Measurements from ENCODE around the gene KLF15.

The KLF15 gene

GRCh38 chr3:126307591-126308393 lies 49.4 kb downstream of the KLF15 start:
- H3K27ac ChIP-seq: no peak overlapping the region
- no peaks in the 10 kb centered on the region for H3K36me3 ChIP-seq (ENCODE audit: insufficient read depth, low read length)
- H3K9ac ChIP-seq (ENCODE audit: insufficient read length): no peak overlapping the region
- no peak for DNase-seq (ENCODE audit: low read depth, low spot score)
- no peak overlapping the region for H3K4me3 ChIP-seq
- H3K9me3 ChIP-seq (ENCODE audit: low read depth, low read length): peaks cover 7% of the 10 kb centered on the region; the same call in 1 of the 2 replicates
- TF ChIP-seq EZH2 (IDR thresholded peaks at IDR 0.05) (no peak), FOXP2 (optimal IDR thresholded peaks at IDR 0.05; ENCODE audit: control extremely low read depth, extremely low read length, insufficient read depth) (no peak), POLR2AphosphoS5 (IDR thresholded peaks at IDR 0.05; ENCODE audit: borderline replicate concordance, low read depth, low read length) (no peak)

GRCh38 chr3:126306888-126307482 lies 50.2 kb downstream of the KLF15 start:
- no peak for DNase-seq (ENCODE audit: low read depth, low spot score)
- no peaks in the 10 kb centered on the region for H3K36me3 ChIP-seq (ENCODE audit: insufficient read depth, low read length)
- H3K9ac ChIP-seq (ENCODE audit: insufficient read length): no peak overlapping the region
- no peak for TF ChIP-seq FOXP2 (optimal IDR thresholded peaks at IDR 0.05; ENCODE audit: control extremely low read depth, extremely low read length, insufficient read depth)
- TF ChIP-seq POLR2AphosphoS5 (IDR thresholded peaks at IDR 0.05; ENCODE audit: borderline replicate concordance, low read depth, low read length): no peak
- TF ChIP-seq EZH2 (IDR thresholded peaks at IDR 0.05): no peak
- H3K27ac ChIP-seq: no peak overlapping the region
- H3K4me3 ChIP-seq: no peak overlapping the region
- peaks cover 9% of the 10 kb centered on the region; the same call in 1 of the 2 replicates for H3K9me3 ChIP-seq (ENCODE audit: low read depth, low read length)

- no peak overlapping the region for H3K9ac ChIP-seq (ENCODE audit: insufficient read length)
- H3K36me3 ChIP-seq (ENCODE audit: insufficient read depth, low read length): no peaks in the 10 kb centered on the region
- no peak for DNase-seq (ENCODE audit: low read depth, low spot score)
Measured at GRCh38 chr3:126306397-126306796, 50.8 kb downstream of the KLF15 start.

GRCh38 chr3:126305427-126305826 lies 51.8 kb downstream of the KLF15 start:
- no peak overlapping the region for H3K4me3 ChIP-seq
- H3K36me3 ChIP-seq (ENCODE audit: insufficient read depth, low read length): no peaks in the 10 kb centered on the region
- H3K27ac ChIP-seq: no peak overlapping the region
- peaks cover 9% of the 10 kb centered on the region; the same call in 1 of the 2 replicates for H3K9me3 ChIP-seq (ENCODE audit: low read depth, low read length)
- no peak overlapping the region for H3K9ac ChIP-seq (ENCODE audit: insufficient read length)
- no peak for DNase-seq (ENCODE audit: low read depth, low spot score)
- TF ChIP-seq POLR2AphosphoS5 (IDR thresholded peaks at IDR 0.05; ENCODE audit: borderline replicate concordance, low read depth, low read length) (no peak), FOXP2 (optimal IDR thresholded peaks at IDR 0.05; ENCODE audit: control extremely low read depth, extremely low read length, insufficient read depth) (no peak), EZH2 (IDR thresholded peaks at IDR 0.05) (no peak)

More at GRCh38 chr3:126306397-126306796, 50.8 kb downstream of the KLF15 start:
- no peak overlapping the region for H3K27ac ChIP-seq
- no peak overlapping the region for H3K4me3 ChIP-seq
- TF ChIP-seq EZH2 (IDR thresholded peaks at IDR 0.05) (no peak), POLR2AphosphoS5 (IDR thresholded peaks at IDR 0.05; ENCODE audit: borderline replicate concordance, low read depth, low read length) (no peak), FOXP2 (optimal IDR thresholded peaks at IDR 0.05; ENCODE audit: control extremely low read depth, extremely low read length, insufficient read depth) (no peak)
- peaks cover 9% of the 10 kb centered on the region; the same call in 1 of the 2 replicates for H3K9me3 ChIP-seq (ENCODE audit: low read depth, low read length)

GRCh38 chr3:126304704-126305103 lies 52.5 kb downstream of the KLF15 start:
- Histone ChIP-seq H3K9me3 (ENCODE audit: low read depth, low read length) (peaks cover 9% of the 10 kb centered on the region; the same call in 1 of the 2 replicates), H3K27ac (no peak overlapping the region), H3K9ac (ENCODE audit: insufficient read length) (no peak overlapping the region), H3K4me3 (no peak overlapping the region), H3K36me3 (ENCODE audit: insufficient read depth, low read length) (no peaks in the 10 kb centered on the region)
- DNase-seq (ENCODE audit: low read depth, low spot score): no peak
- TF ChIP-seq FOXP2 (optimal IDR thresholded peaks at IDR 0.05; ENCODE audit: control extremely low read depth, extremely low read length, insufficient read depth) (no peak), POLR2AphosphoS5 (IDR thresholded peaks at IDR 0.05; ENCODE audit: borderline replicate concordance, low read depth, low read length) (no peak), EZH2 (IDR thresholded peaks at IDR 0.05) (no peak)

GRCh38 chr3:126304291-126304690 lies 52.9 kb downstream of the KLF15 start:
- Histone ChIP-seq H3K9me3 (ENCODE audit: low read depth, low read length) (peaks cover 9% of the 10 kb centered on the region; the same call in 1 of the 2 replicates), H3K27ac (no peak overlapping the region), H3K9ac (ENCODE audit: insufficient read length) (no peak overlapping the region), H3K4me3 (no peak overlapping the region), H3K36me3 (ENCODE audit: insufficient read depth, low read length) (no peaks in the 10 kb centered on the region)
- no peak for DNase-seq (ENCODE audit: low read depth, low spot score)
- TF ChIP-seq POLR2AphosphoS5 (IDR thresholded peaks at IDR 0.05; ENCODE audit: borderline replicate concordance, low read depth, low read length): no peak
- TF ChIP-seq EZH2 (IDR thresholded peaks at IDR 0.05): no peak
- no peak for TF ChIP-seq FOXP2 (optimal IDR thresholded peaks at IDR 0.05; ENCODE audit: control extremely low read depth, extremely low read length, insufficient read depth)

- Histone ChIP-seq H3K36me3 (ENCODE audit: insufficient read depth, low read length) (no peaks in the 10 kb centered on the region), H3K9me3 (ENCODE audit: low read depth, low read length) (peaks cover 9% of the 10 kb centered on the region; the same call in 1 of the 2 replicates), H3K4me3 (no peak overlapping the region), H3K27ac (no peak overlapping the region), H3K9ac (ENCODE audit: insufficient read length) (no peak overlapping the region)
- no peak for DNase-seq (ENCODE audit: low read depth, low spot score)
- TF ChIP-seq EZH2 (IDR thresholded peaks at IDR 0.05) (no peak), POLR2AphosphoS5 (IDR thresholded peaks at IDR 0.05; ENCODE audit: borderline replicate concordance, low read depth, low read length) (no peak), FOXP2 (optimal IDR thresholded peaks at IDR 0.05; ENCODE audit: control extremely low read depth, extremely low read length, insufficient read depth) (no peak)
Measured at GRCh38 chr3:126303272-126303671, 53.9 kb downstream of the KLF15 start.

- H3K36me3 ChIP-seq (ENCODE audit: insufficient read depth, low read length): no peaks in the 10 kb centered on the region
- no peak overlapping the region for H3K4me3 ChIP-seq
- H3K9ac ChIP-seq (ENCODE audit: insufficient read length): no peak overlapping the region
- TF ChIP-seq FOXP2 (optimal IDR thresholded peaks at IDR 0.05; ENCODE audit: control extremely low read depth, extremely low read length, insufficient read depth): no peak
- no peak for TF ChIP-seq EZH2 (IDR thresholded peaks at IDR 0.05)
- no peak for TF ChIP-seq POLR2AphosphoS5 (IDR thresholded peaks at IDR 0.05; ENCODE audit: borderline replicate concordance, low read depth, low read length)
- no peak for DNase-seq (ENCODE audit: low read depth, low spot score)
- no peak overlapping the region for H3K27ac ChIP-seq
- peaks cover 9% of the 10 kb centered on the region; the same call in 1 of the 2 replicates for H3K9me3 ChIP-seq (ENCODE audit: low read depth, low read length)
Measured at GRCh38 chr3:126300761-126301481, 56.3 kb downstream of the KLF15 start.
